ENCODE data around the gene PCCA. TPM values are rescaled to one million over a fixed set of nuclear protein-coding genes. Genes with fewer than 3 reads are reported as not detected.
"Not testable (repeated sequence)": the region's sequence is repeated elsewhere in the genome, so short reads cannot be mapped to it uniquely, and the experiment has no call there.

The PCCA gene
- total and polyA plus RNA-seq, 3 experiments from 2014 or later, result 6.1 to 9.5 (median 6.2) TPM

DNA sequence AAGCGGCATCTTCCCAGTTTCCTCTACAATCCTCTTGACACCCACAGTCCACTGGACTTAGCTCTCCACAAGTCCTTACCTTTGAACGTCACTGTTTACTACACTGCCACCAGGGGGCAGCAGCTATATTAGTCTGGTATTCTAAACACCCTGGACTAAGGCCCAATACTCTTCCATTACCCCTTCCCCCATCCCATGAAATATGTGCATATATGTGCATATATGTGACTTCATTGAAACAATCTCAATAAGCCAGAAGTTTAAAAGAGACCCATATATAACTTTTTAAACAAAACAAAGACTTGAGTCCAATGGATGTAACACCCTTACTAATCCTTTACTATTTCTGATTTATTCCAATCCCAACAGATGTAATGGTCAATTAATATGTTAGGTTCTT, 484.2 kb downstream of the PCCA start:
- no peaks in the 10 kb centered on the region for H3K27me3 ChIP-seq (ENCODE audit: insufficient read depth, low read length, poor library complexity, severe bottlenecking)
- peaks cover 6 to 13% (median 7%) of the 10 kb centered on the region in 3 donors for H3K36me3 Mint-ChIP-seq
- DNase-seq, result peak; percentile 53 to 77 (median 65)
- no peaks in the 10 kb centered on the region for H3K9me3 ChIP-seq (ENCODE audit: low read length)
- no peaks in the 10 kb centered on the region for H3K27me3 Mint-ChIP-seq
- H3K27ac ChIP-seq (ENCODE audit: low read depth, low read length), result no peak overlapping the region
- ChIA-PET CTCF (interaction anchor here (0.6 to 3.9 kb wide), 17 partner anchors 8 to 915 kb away, joined by 3 to 47 read pairs (median 4); partner anchors contain the start of genes GGACT and TMTC4), POLR2A (interaction anchor here (0.8 kb wide), 1 partner anchor 15 kb away, joined by 5 read pairs; no protein-coding TSS in a partner anchor)
- no peaks in the 10 kb centered on the region for H3K9me3 Mint-ChIP-seq
- no peak overlapping the region for H3K4me3 ChIP-seq (ENCODE audit: low read length)
- no peaks in the 10 kb centered on the region for H3K36me3 ChIP-seq (ENCODE audit: insufficient read depth, low read length)
- peaks cover 12 to 18% (median 16%) of the 10 kb centered on the region in 3 donors for H3K4me1 Mint-ChIP-seq
- H3K4me1 ChIP-seq (ENCODE audit: insufficient read depth, low read length), result peaks cover 13% of the 10 kb centered on the region
- no peak overlapping the region for H3K27ac Mint-ChIP-seq
- no peak overlapping the region for H3K4me3 Mint-ChIP-seq

DNA sequence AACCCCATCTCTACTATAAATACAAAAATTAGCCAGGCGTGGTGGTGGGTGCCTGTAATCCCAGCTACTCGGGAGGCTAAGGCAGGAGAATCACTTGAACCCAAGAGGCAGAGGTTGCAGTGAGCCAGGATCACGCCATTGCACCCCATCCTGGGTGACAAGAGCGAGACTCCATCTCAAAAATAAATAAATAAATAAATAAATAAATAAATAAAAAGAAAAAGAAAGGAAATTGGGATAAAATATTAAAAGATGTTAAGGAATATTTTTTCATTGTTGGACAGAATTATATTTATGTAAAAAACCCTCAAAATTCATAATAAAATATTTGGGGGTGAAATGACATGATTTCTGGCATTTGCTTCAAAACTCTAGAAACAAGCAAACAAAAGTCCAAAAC, 488.3 kb downstream of the PCCA start:
- H3K27me3 ChIP-seq (ENCODE audit: insufficient read depth, low read length, poor library complexity, severe bottlenecking); H3K4me3 ChIP-seq (ENCODE audit: low read length); POLR2A ChIA-PET; H3K9me3 Mint-ChIP-seq; DNase-seq; CTCF ChIA-PET; H3K4me3 Mint-ChIP-seq; H3K27me3 Mint-ChIP-seq; H3K27ac Mint-ChIP-seq; H3K36me3 ChIP-seq (ENCODE audit: insufficient read depth, low read length); H3K27ac ChIP-seq (ENCODE audit: low read depth, low read length); H3K9me3 ChIP-seq (ENCODE audit: low read length): not testable (repeated sequence)
- H3K4me1 ChIP-seq (ENCODE audit: insufficient read depth, low read length), result peaks cover 28% of the 10 kb centered on the region
- Mint-ChIP-seq H3K4me1 (peaks cover 21 to 31% (median 29%) of the 10 kb centered on the region in 3 donors), H3K36me3 (peaks cover 12 to 42% (median 19%) of the 10 kb centered on the region in 3 donors)

Other genes starting within 250 kb of the PCCA start
- gene ZIC5, start 117.3 kb upstream of the PCCA start, total RNA-seq, result not detected
- gene ZIC5, start 117.3 kb upstream of the PCCA start, polyA plus RNA-seq, result not detected
- gene ZIC2, start 107.3 kb upstream of the PCCA start, total RNA-seq, result not detected
- not detected for gene ZIC2, start 107.3 kb upstream of the PCCA start, polyA plus RNA-seq